Fibroblast of pulmonary artery (primary cell): ENCODE data around the gene OLFM1.
"Not testable (repeated sequence)": the region's sequence is repeated elsewhere in the genome, so short reads cannot be mapped to it uniquely, and the experiment has no call there.

ENCODE experiments used
- DNase-seq: peaks from one replicate; pipeline ENCODE4 v3.0.0-alpha.2; 2010; ENCODE audit warnings: low read depth
- H3K4me3 ChIP-seq: replicated peaks from 2 replicates; pipeline ENCODE4 v1.5.1; 2011; ENCODE audit warnings: low read depth, mild to moderate bottlenecking, control low read depth, low read length, moderate library complexity
- CTCF ChIP-seq: IDR thresholded peaks from 2 replicates; pipeline ENCODE4 v1.5.1; 2011; ENCODE audit warnings: mild to moderate bottlenecking, control low read depth, low read length, inconsistent platforms; ENCODE audit errors: missing control alignments

OLFM1 gene

GRCh38 chr9:135108831-135109510 is 21.5 kb downstream of the OLFM1 start:
- H3K4me3 ChIP-seq, result no peak overlapping the region
- no peak for DNase-seq
- TF ChIP-seq CTCF, result no peak

- no peak overlapping the region for H3K4me3 ChIP-seq
- no peak for TF ChIP-seq CTCF
- no peak for DNase-seq
Measured at GRCh38 chr9:135109650-135110049, 22.2 kb downstream of the OLFM1 start.

GRCh38 chr9:135110416-135110815 is 22.9 kb downstream of the OLFM1 start:
- no peak overlapping the region for H3K4me3 ChIP-seq
- no peak for TF ChIP-seq CTCF
- DNase-seq, result no peak

- not testable (repeated sequence) for DNase-seq
Measured at GRCh38 chr9:135111600-135111999, 24.1 kb downstream of the OLFM1 start.

GRCh38 chr9:135116371-135116770 is 28.9 kb downstream of the OLFM1 start:
- TF ChIP-seq CTCF, result no peak
- H3K4me3 ChIP-seq, result no peak overlapping the region
- DNase-seq, result no peak

More at GRCh38 chr9:135111600-135111999, 24.1 kb downstream of the OLFM1 start:
- H3K4me3 ChIP-seq, result not testable (repeated sequence)

GRCh38 chr9:135116881-135117280 is 29.4 kb downstream of the OLFM1 start:
- DNase-seq, result no peak
- H3K4me3 ChIP-seq, result no peak overlapping the region
- no peak for TF ChIP-seq CTCF

GRCh38 chr9:135117281-135117680 is 29.8 kb downstream of the OLFM1 start:
- no peak overlapping the region for H3K4me3 ChIP-seq
- TF ChIP-seq CTCF, result no peak
- DNase-seq, result no peak
